NK-92 (cell line): ENCODE measurements around the gene GABPA.

ENCODE experiments used
- DNase-seq: peaks from one replicate; lab custom pipeline; 2025; ENCODE audit not compliant: unreplicated experiment; lab: John Stamatoyannopoulos, UW

GABPA gene

GRCh38 chr21:25807191-25807590 is 72.4 kb downstream of the GABPA start:
- DNase-seq, result no peak

- DNase-seq, result no peak
These were observed 74.2 kb downstream of the GABPA start for GRCh38 chr21:25809013-25809412.

GRCh38 chr21:25811186-25811585 is 76.4 kb downstream of the GABPA start:
- DNase-seq, result no peak

- DNase-seq, result no peak
These were observed 79.1 kb downstream of the GABPA start for GRCh38 chr21:25813917-25814316.

- DNase-seq, result no peak
These were observed 83.3 kb downstream of the GABPA start for GRCh38 chr21:25818121-25818520.

GRCh38 chr21:25818551-25818950 is 83.8 kb downstream of the GABPA start:
- no peak for DNase-seq
